ENCODE results near the gene SLC39A12.

The SLC39A12 gene

DNA sequence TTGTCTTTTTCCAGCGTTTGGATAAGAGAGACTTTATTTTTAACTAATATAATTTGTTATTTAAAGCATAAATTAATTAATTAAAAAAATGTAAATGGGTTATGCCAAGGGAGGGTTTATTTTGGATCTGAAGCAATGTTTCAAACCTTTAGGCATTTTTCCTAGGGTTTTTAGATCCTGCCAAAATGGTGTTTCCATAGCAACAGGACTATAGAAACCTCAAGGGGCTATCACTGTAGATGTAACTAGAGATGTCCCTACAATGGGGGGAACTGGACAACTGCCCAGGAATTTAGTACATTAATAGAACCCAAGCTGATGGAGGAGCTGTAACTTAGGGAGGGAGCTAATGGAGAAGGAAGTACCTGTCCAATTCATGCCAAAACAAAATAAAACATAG lies 57.3 kb downstream of the SLC39A12 start:
- TF ChIP-seq, protein P1, sequence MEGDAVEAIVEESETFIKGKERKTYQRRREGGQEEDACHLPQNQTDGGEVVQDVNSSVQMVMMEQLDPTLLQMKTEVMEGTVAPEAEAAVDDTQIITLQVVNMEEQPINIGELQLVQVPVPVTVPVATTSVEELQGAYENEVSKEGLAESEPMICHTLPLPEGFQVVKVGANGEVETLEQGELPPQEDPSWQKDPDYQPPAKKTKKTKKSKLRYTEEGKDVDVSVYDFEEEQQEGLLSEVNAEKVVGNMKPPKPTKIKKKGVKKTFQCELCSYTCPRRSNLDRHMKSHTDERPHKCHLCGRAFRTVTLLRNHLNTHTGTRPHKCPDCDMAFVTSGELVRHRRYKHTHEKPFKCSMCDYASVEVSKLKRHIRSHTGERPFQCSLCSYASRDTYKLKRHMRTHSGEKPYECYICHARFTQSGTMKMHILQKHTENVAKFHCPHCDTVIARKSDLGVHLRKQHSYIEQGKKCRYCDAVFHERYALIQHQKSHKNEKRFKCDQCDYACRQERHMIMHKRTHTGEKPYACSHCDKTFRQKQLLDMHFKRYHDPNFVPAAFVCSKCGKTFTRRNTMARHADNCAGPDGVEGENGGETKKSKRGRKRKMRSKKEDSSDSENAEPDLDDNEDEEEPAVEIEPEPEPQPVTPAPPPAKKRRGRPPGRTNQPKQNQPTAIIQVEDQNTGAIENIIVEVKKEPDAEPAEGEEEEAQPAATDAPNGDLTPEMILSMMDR (IDR thresholded peaks at IDR 0.05; ENCODE audit: borderline replicate concordance, insufficient read depth, low read depth, low read length), result no peak
- no peak overlapping the region for H3K4me3 ChIP-seq (ENCODE audit: low read depth, low read length)

DNA sequence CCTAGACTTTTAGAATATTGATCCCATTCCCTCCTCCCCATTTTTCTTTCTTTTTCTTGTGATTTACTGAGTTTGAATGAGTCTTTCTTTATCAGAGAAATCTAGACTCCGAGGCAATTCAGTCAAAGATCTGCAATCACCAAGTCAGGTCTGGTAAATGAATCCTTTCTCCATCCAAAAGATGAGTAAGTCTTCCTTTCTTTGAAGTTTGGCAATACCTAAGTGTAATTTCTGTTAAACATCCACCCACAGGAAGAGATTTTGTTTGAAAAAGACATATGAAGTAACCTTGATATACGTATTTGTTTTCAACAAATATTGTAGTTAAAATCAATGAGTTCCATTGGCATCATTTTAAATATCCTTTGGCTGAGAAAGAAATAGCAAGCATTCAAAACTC lies 58.3 kb downstream of the SLC39A12 start:
- TF ChIP-seq, protein P1 (IDR thresholded peaks at IDR 0.05; ENCODE audit: borderline replicate concordance, insufficient read depth, low read depth, low read length), result no peak
- no peak overlapping the region for H3K4me3 ChIP-seq (ENCODE audit: low read depth, low read length)

DNA sequence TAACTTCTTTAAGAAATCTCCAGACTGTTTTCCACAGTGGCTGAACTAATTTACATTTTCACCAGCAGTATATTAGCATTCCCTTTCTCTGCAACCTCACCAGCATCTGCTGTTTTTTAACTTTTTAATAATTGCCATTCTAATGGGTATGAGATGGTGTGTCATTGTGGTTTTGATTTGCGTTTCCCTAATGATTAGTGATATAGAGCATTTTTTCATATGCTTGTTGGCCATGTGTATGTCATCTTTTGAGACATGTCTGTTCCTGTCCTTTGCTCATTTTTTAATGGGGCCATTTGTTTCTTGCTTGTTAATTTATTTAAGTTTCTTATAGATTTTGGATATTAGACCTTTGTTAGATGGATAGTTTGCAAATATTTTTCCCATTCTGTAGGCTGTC lies 68.8 kb downstream of the SLC39A12 start:
- no peak overlapping the region for H3K4me3 ChIP-seq (ENCODE audit: low read depth, low read length)
- TF ChIP-seq, protein P1 (IDR thresholded peaks at IDR 0.05; ENCODE audit: borderline replicate concordance, insufficient read depth, low read depth, low read length), result no peak

DNA sequence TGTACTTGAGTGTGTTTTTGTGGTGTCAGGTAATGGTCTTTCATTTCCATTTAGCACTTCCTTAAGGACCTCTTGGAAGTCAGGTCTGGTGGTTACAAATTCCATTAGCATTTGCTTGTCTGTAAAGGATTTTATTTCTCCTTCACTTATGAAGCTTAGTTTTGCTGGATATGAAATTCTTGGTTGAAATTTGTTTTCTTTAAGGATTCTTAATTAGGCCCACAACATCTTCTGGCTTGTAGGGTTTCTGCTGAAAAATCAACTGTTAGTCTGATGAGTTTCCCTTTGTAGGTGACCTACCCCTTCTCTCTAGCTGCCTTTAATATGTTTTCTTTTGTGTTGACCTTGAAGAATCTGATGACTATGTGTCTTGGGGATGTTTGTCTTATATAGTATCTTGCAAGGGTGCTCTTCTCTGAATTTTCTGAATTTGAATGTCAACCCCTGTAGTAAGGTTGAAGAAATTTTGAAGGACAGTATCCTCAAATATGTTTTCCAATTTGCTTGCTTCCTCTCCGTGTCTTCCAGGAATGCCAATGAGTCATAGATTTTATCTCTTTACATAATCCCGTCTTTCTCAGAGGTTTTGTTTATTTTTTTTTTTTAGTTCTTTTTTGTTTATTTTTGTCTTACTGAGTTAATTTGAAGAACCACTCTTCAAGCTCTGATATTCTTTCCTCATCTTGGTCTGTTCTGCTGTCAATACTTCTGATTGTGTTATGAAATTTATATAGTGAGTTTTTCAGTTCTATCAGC lies 70.2 kb downstream of the SLC39A12 start:
- TF ChIP-seq, protein P1 (IDR thresholded peaks at IDR 0.05; ENCODE audit: borderline replicate concordance, insufficient read depth, low read depth, low read length), result no peak
- no peak overlapping the region for H3K4me3 ChIP-seq (ENCODE audit: low read depth, low read length)

DNA sequence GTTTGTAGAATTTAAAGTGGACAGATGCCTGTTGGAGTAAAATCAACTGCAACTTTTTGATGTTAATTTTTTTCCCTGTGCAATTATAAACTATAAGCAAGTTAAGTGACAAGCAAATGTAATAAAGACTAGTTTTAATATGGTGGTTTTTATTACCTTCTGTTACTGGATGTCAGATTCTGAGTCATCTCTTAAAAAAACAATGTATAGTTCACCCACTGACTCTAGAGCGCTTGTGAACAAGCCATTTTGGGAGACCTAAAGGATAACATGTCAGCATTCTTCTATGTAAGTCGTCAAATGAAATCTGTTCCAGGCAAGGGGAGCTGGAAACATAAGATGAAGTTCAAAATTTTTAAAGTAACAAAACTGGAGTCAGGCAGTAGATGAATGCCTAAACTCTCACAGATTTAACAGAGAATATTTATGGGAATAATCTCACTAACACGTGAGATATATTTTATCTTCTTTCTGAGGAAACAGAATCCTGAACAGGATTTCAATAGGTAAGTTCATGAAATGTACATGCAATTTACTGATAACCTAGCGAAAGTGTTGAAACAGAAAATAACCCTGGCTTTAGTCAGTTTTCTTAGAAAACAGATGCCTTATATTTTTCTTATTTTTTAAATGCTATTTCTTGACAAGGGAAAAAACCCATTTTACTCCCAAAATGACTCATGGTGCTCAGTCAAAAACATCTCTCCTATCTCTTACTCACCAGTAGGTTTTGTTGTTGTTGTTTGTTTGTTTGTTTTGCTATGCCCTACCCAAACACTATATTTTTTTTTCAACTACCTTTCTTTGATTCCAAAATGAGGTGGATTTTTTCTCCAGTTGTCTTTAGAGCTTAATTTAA lies 91.7 kb downstream of the SLC39A12 start:
- no peak overlapping the region for H3K4me3 ChIP-seq (ENCODE audit: low read depth, low read length)
- TF ChIP-seq, protein P1 (IDR thresholded peaks at IDR 0.05; ENCODE audit: borderline replicate concordance, insufficient read depth, low read depth, low read length), result no peak

DNA sequence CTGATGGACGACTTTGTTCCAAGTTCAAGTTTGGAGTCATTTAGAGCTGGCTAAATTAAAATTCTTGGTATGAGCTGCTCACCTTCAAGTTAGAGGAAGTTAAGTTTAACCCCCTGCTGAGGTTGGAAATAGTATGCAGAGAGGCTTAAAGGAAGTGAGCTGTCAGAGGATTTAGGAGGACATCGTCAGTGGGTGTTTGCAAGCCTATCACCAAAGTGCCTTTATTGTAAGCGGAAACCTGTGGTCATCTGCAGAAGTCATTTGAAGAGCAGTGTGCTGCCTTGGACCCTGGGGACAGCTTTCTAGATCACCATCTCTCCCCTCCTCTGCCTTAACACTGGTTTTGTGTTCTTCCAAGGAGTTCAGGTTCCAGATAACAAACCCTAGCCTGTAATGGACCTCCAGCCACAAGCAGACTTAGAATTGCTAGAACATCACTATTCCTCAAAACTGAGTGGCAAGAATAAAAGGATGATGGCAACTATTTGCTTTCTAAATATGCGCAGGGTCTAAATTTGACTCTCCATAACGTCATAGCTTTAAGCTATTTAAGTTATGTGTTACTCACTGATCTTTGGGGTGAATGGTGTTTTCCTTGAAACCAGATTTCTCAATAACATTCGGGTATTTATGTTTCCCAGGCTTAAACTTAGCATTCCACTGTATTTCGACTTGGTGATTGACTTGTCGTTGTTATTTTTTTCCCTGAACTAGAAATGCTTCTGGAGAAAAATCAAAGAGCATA lies 93.4 kb downstream of the SLC39A12 start:
- no peak overlapping the region for H3K4me3 ChIP-seq (ENCODE audit: low read depth, low read length)
- TF ChIP-seq, protein P1 (IDR thresholded peaks at IDR 0.05; ENCODE audit: borderline replicate concordance, insufficient read depth, low read depth, low read length), result no peak

Measured in GM12875 (cell line).